Raji (cell line): ENCODE data around the gene SNX20.

ENCODE experiments used
- POLR2A ChIP-seq: IDR thresholded peaks from 2 replicates; pipeline ENCODE4 v1.6.1; 2011; ENCODE audit warnings: low read depth, low read length, control low read depth; ENCODE audit not compliant: insufficient read depth

SNX20 gene

DNA sequence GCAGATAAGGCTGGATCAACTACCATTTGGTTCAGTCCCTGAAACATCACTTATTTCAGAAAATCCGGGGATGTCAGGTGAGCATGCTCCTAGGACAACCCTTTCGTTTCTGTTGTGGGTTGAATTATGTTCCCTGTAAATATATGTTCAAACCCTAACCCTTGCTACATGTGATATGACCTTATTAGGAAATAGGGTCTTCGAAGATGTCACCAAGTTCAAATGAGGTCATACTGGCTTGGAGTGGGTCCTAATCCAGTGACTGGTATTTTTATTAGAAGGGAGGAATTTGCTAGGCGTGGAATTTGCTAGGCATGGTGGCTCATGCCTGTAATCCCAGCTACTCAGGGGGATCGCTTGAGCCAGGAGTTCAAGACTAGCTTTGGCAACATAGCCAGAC, 21.3 kb downstream of the SNX20 start:
- TF ChIP-seq POLR2A, result no peak

DNA sequence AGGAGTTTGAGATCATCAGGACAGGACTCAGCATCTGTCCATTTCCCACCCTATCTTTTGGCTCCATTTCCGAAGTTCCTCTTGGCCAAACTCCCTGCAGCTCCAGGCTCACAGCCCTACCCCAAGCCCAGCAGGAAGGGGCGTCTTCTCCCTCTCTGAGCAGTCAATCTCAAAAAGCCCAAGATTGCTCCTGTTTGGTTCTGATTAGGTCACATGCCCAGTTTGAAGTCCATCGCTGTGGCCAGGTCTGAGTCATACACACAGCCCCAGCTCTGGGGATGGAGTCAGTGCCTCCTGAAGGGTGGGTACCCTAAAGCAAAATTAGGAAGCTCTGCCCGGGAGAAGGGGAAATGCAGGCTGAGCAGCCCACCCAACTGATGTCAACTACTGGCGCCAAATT, 23.9 kb downstream of the SNX20 start:
- no peak for TF ChIP-seq POLR2A

- no peak for TF ChIP-seq POLR2A
Measured at GRCh38 chr16:50655558-50656055, 25.5 kb downstream of the SNX20 start.

GRCh38 chr16:50653633-50654519, 27.2 kb downstream of the SNX20 start:
- TF ChIP-seq POLR2A, result no peak

- TF ChIP-seq POLR2A, result no peak
Measured at GRCh38 chr16:50652836-50653425, 28.2 kb downstream of the SNX20 start.

DNA sequence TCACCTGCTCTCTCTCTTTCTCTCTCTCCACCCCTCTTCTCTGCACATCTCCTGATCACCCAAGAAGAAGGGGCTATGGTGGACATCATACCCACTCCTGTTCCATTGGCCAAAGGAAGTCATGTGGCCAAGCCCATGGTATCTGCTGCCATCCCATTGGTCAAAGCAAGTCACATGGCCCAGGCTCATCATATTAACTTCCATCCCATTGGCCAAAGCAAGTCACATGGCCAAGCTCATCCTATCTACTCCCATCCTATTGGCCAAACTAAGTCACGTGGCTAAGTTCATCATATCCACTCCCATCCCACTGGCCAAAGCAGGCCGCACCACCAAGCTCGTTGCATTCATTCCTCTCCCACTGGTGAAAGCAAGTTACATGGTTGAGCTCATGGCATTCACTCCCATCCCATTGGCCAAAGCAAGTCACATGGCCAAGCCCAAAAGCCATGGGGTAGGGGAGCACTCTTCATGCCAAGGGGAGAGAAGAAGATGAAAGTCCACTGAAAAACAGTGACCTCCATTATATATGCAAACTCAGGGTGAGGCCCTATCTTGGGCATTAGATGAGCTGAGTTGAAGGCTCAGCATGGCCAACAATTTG, 29.2 kb downstream of the SNX20 start:
- TF ChIP-seq POLR2A, result no peak

DNA sequence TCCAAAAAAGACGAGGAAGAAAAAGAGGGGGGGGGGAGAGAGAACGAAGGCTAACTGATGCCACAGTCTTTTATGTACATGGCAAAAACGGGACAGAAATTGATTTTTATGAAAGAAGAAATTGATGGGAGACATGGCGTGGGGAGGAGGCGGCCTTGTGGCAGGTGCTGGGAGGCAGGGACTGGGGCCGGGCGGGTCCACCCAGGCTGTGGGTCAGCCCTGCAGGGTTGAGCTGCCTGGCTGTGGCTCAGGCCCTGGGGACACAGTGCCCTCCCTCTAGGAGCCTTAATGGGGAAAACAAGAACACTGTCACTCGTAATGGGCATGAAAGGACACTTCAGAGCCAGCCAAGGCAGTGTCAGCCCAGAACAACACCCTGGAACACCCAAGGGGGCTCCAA, 34.8 kb downstream of the SNX20 start:
- no peak for TF ChIP-seq POLR2A

DNA sequence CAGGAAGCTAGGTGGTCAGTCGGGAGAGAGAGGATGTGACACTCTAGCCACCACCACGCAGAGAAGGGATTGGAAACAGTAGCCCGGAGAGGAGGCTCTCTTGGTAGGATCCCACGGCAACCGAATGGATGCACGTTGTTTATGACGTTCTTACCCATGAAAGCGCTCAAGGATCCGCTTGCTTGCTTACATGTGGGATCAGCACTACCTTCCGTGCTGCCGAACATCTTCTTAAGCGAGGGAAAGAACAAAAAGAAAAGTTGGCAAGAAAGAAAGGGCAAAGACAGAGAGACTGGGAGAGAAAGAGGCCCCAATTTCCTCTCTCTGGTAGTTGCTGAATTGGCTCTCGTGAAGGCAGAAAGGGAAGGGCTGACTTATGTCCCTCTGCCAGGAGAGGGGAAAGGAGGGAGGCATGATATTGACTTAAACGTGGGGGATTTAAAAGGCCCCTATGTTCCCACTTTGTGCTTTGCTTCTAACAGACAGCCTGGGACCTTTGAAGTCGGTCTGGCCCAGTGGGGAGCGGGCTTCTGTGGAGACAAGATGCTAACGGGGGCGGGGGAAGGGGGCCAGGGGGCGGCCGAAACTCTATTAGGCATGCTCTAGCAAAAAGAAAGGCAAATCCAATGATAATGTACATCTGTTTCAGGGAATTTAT, 35.4 kb downstream of the SNX20 start:
- no peak for TF ChIP-seq POLR2A

- TF ChIP-seq POLR2A, result no peak
Measured at GRCh38 chr16:50644729-50645128, 36.4 kb downstream of the SNX20 start.

GRCh38 chr16:50644245-50644644, 36.9 kb downstream of the SNX20 start:
- TF ChIP-seq POLR2A, result no peak

- TF ChIP-seq POLR2A, result no peak
Measured at GRCh38 chr16:50643192-50643591, 37.9 kb downstream of the SNX20 start.

DNA sequence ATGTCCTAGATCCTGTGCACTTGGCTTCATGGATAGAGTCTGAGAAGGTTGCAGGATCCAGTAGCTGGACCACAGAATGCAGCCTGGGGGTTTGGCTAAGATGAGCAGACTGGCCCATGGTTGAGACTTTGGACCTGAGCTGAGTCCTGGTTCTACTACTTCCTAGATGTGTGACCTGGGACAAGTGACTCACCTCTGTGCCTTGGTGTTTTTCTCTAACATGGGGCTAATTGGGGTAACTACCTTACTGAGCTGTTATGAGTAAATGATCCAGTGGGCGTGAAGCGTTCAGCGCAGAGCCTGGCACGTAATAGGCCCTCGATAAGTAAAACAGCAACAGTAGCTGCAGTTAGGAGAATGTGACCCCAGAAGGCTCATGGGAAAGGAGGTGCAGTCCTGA, 38.8 kb downstream of the SNX20 start:
- no peak for TF ChIP-seq POLR2A

DNA sequence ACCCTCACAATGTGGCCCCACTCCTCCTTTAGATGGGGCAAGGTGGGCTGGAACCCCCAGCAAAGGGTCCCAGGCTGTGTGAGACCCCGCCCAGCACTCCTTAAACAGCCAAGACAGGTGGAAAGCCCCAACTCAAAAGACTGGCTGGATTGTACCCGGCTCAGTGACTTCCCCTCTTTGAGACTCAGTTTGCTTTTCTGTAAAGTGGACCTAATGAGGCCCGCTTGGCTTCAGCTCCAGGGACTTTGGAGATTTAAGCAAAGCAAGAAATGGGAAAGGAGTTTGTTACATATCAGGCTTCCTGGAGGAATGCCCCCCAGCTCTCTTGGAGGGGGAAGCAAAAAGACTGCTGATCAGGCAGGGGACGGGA, 39.3 kb downstream of the SNX20 start:
- TF ChIP-seq POLR2A, result no peak

DNA sequence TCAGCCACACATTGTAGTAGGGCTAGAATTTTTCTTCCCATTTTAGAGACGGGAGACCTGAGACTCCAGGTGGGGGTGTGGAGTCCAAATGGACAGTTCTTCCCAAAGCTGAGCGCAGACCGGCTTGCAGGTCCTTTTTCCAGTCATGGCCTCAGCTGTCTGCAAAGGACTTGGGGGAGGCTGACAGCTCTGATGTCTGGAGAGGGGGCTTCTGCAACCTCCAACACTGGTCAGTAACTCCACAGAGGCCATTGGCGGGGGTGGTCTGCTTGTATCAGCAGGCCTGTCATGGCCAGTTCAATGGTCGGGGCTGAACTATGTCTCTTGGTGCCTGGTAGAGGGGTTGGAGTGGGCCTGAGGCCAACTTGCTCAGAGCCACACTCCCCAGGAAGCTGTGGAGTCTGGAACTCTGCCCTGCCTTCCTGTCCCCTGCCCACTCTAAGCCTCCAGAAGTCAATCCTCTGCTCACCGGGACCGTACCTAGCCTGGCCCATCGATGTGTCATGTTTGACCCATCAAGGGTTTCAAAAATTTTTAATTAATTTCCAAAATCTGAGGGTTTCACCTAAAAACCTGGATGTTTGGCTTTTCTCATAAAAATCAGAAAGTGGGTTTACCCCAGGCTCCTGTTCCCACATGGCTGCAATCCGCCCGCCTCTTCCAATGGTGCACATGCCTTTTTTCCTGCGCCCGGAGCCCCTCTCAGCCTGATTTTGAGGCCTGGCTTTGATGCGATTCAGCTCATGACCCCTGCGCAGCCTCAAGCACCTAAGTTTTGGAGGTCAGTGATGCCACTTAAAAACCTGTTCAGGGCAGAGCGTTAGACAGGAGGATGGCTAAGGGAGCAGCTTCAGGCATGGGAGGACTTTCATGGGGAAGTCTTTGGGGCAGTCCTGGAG, 39.9 kb downstream of the SNX20 start:
- no peak for TF ChIP-seq POLR2A
